ENCODE results near the gene RSPH1. TPM values are rescaled to one million over a fixed set of nuclear protein-coding genes. Genes with fewer than 3 reads are reported as not detected.

The RSPH1 gene
- total RNA-seq, 2 experiments from 2014 or later, result 0.34 to 0.38 TPM

DNA sequence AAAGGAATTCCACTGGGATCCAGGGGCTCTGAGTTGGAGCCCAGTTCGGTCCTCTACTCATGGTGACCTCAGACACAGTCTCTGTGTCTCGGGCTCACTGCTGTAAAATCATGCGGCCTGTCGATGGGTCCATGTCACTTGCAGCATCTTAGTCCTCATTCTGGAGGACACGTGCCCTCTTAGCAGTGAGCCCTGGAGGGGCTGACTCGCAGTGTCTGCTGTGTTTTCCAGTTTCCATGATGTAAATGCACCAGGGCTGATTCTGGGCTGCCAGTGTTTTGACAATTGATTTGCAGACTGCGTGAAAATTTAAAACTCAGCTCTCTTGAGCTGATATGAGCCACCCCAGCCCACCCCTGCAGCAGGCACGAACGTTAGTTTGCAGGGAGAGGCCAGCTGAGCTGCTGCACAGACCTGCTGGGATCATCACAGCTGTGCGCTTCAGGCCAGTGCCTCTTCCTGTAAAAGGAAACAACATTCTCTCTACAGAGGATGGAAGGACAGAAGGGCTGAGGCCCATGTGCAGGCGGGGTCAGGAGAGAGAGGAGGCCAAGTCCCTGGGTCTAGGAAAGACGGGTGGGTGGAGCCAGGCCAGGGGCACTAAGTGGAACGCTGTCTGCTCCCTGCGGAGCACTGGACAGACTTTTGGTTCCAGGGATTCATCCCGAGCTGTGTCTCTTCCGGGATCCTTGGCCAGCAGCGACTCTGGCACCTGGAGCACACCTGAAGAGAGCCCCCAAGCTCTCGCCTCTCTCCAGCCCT lies 42.6 kb downstream of the RSPH1 start:
- intact Hi-C loops (cut with DNase I, micrococcal nuclease), result loop anchor here in 1 of 2 experiments (5.0 kb wide), 1 partner anchor 39 kb away; no protein-coding TSS in a partner anchor
- Histone ChIP-seq H3K4me1 (ENCODE audit: insufficient read depth, low read length) (peaks cover 37% of the 10 kb centered on the region), H3K27ac (ENCODE audit: low read depth in 1 of 2, low read length in 2 of 2) (no peak overlapping the region), H3K9me3 (ENCODE audit: control insufficient read depth in 1 of 2, insufficient read depth in 1 of 2, low read length in 2 of 2) (no peaks in the 10 kb centered on the region), H3K36me3 (ENCODE audit: insufficient read depth, low read length) (peaks cover 4% of the 10 kb centered on the region), H3K27me3 (ENCODE audit: control insufficient read depth in 1 of 2, insufficient read depth in 2 of 2, low read length in 2 of 2) (no peaks in the 10 kb centered on the region), H3K4me3 (ENCODE audit: low read length) (no peak overlapping the region)
- peaks cover 12% of the 10 kb centered on the region for H3K36me3 Mint-ChIP-seq (ENCODE audit: low read depth)
- peak overlapping the region; percentile 24 for H3K27ac Mint-ChIP-seq
- no peaks in the 10 kb centered on the region for H3K9me3 Mint-ChIP-seq
- H3K4me1 Mint-ChIP-seq (ENCODE audit: low read depth), result peaks cover 40% of the 10 kb centered on the region
- H3K4me3 Mint-ChIP-seq, result no peak overlapping the region
- TF ChIP-seq, protein P1, sequence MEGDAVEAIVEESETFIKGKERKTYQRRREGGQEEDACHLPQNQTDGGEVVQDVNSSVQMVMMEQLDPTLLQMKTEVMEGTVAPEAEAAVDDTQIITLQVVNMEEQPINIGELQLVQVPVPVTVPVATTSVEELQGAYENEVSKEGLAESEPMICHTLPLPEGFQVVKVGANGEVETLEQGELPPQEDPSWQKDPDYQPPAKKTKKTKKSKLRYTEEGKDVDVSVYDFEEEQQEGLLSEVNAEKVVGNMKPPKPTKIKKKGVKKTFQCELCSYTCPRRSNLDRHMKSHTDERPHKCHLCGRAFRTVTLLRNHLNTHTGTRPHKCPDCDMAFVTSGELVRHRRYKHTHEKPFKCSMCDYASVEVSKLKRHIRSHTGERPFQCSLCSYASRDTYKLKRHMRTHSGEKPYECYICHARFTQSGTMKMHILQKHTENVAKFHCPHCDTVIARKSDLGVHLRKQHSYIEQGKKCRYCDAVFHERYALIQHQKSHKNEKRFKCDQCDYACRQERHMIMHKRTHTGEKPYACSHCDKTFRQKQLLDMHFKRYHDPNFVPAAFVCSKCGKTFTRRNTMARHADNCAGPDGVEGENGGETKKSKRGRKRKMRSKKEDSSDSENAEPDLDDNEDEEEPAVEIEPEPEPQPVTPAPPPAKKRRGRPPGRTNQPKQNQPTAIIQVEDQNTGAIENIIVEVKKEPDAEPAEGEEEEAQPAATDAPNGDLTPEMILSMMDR (IDR thresholded peaks at IDR 0.05), result no peak
- no peaks in the 10 kb centered on the region for H3K27me3 Mint-ChIP-seq
- CTCF ChIA-PET, result no interaction called here
- POLR2A ChIA-PET, result no interaction called here
- DNase-seq (no peak), ATAC-seq (ENCODE audit: poor library complexity) (no peak)

DNA sequence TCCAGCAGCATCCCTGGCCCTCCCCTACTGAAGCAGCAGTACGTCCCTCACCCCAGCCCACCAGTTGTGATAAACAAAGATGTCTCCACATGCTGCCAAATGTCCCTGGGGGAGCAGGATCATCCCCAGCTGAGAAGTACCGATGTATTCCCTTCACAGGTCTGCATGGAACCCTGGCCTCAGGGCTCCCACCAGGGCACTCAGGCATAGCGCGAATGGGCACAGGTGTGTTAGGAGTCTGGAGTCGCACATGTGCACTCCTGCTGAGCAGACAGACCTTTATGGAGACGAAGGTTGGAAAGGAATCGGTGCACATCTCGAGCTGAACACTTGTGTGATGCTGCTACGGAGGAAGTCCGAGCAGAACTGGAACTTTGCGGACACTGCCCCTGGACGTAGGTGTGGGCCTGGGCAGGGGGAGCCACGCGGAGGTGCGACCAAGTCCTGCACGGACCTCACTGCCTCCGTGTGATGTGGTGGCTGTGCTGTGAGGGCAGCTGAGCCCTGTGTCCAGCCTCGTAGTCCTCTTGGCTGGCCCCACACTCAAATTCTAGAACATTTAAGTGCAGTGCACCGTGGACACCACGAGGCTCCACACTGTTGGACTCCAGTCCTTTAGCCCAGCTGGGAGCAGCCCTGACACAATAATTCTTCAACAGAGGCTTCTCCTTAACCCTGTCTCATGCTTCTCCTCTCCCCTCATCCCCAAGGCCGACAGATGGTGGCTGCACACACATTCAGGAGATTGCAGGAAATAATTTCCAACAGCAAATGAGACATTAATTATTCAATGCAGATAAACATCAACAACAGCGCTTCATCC lies 43.4 kb downstream of the RSPH1 start:
- POLR2A ChIA-PET, result no interaction called here
- Histone ChIP-seq H3K36me3 (ENCODE audit: insufficient read depth, low read length) (peaks cover 12% of the 10 kb centered on the region), H3K27me3 (ENCODE audit: control insufficient read depth in 1 of 2, insufficient read depth in 2 of 2, low read length in 2 of 2) (no peaks in the 10 kb centered on the region), H3K9me3 (ENCODE audit: control insufficient read depth in 1 of 2, insufficient read depth in 1 of 2, low read length in 2 of 2) (no peaks in the 10 kb centered on the region), H3K4me3 (ENCODE audit: low read length) (no peak overlapping the region), H3K27ac (ENCODE audit: low read depth in 1 of 2, low read length in 2 of 2) (no peak overlapping the region), H3K4me1 (ENCODE audit: insufficient read depth, low read length) (peaks cover 37% of the 10 kb centered on the region)
- peak overlapping the region; percentile 58 for H3K27ac Mint-ChIP-seq
- no peak overlapping the region for H3K4me3 Mint-ChIP-seq
- DNase-seq (no peak), ATAC-seq (ENCODE audit: poor library complexity) (no peak)
- H3K9me3 Mint-ChIP-seq, result no peaks in the 10 kb centered on the region
- CTCF ChIA-PET, result no interaction called here
- H3K27me3 Mint-ChIP-seq, result no peaks in the 10 kb centered on the region
- TF ChIP-seq, protein P1 (IDR thresholded peaks at IDR 0.05), result no peak
- peaks cover 43% of the 10 kb centered on the region for H3K4me1 Mint-ChIP-seq (ENCODE audit: low read depth)
- intact Hi-C loops (cut with DNase I, micrococcal nuclease), result loop anchor here in 1 of 2 experiments (5.0 kb wide), 1 partner anchor 40 kb away; no protein-coding TSS in a partner anchor
- H3K36me3 Mint-ChIP-seq (ENCODE audit: low read depth), result peaks cover 20% of the 10 kb centered on the region

DNA sequence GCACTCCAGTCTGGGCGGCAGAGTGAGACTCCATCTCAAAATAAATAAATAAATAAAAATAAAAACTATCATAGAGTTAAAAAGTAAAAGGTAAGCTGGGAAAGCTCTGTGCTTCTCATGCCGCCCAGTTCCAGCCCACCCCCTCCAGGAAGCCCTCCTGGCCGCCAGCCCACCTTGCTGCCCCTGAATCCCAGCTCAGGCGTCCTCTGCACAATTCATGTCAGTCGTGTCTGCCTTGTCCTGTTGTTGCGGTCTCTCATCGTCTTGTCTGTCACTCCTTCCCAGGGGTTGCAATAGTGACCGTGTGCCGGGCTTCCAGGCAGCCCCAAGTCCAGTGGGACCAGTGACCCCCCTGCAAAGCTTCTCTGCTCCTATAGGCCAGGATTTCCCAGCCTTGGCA lies 44.1 kb downstream of the RSPH1 start:
- H3K27me3 ChIP-seq (ENCODE audit: control insufficient read depth in 1 of 2, insufficient read depth in 2 of 2, low read length in 2 of 2), result no peaks in the 10 kb centered on the region
- no peak overlapping the region for H3K4me3 ChIP-seq (ENCODE audit: low read length)
- Mint-ChIP-seq H3K27me3 (no peaks in the 10 kb centered on the region), H3K9me3 (no peaks in the 10 kb centered on the region), H3K4me3 (no peak overlapping the region), H3K4me1 (ENCODE audit: low read depth) (peaks cover 42% of the 10 kb centered on the region), H3K27ac (peak overlapping the region; percentile 58), H3K36me3 (ENCODE audit: low read depth) (peaks cover 27% of the 10 kb centered on the region)
- H3K27ac ChIP-seq (ENCODE audit: low read depth in 1 of 2, low read length in 2 of 2), result no peak overlapping the region
- TF ChIP-seq, protein P1 (IDR thresholded peaks at IDR 0.05), result no peak
- H3K36me3 ChIP-seq (ENCODE audit: insufficient read depth, low read length), result peaks cover 19% of the 10 kb centered on the region
- no peak for ATAC-seq (ENCODE audit: poor library complexity)
- ChIA-PET POLR2A (no interaction called here), CTCF (interaction anchor here (1.0 to 2.1 kb wide), 2 partner anchors 115 to 142 kb away, joined by 3 to 6 read pairs; no protein-coding TSS in a partner anchor)
- H3K9me3 ChIP-seq (ENCODE audit: control insufficient read depth in 1 of 2, insufficient read depth in 1 of 2, low read length in 2 of 2), result no peaks in the 10 kb centered on the region
- H3K4me1 ChIP-seq (ENCODE audit: insufficient read depth, low read length), result peaks cover 37% of the 10 kb centered on the region
- no peak for DNase-seq
- intact Hi-C loops (cut with DNase I, micrococcal nuclease), result loop anchor here in 1 of 2 experiments (5.0 kb wide), 1 partner anchor 40 kb away; no protein-coding TSS in a partner anchor

All from CD4-positive, alpha-beta T cell (primary cell).